DND-41 (cell line): ENCODE data around the gene MARCHF10.

ENCODE experiments used
- ATAC-seq: fragments of 200-7000 bp; cut with Tn5 transposase; 3 replicates; pipeline ENCODE4 v1.9.1; 2021; ENCODE audit warnings: low read depth; ENCODE audit not compliant: insufficient read depth
- DNase-seq: peaks from one replicate; pipeline ENCODE4 v3.0.0-alpha.2; 2020
- H2AFZ ChIP-seq: 2 replicates; pipeline ENCODE4 v1.6.0; 2012; ENCODE audit warnings: low read depth, low read length
- H3K27ac ChIP-seq: 2 replicates; pipeline ENCODE4 v1.5.1; 2012; ENCODE audit warnings: low read length, inconsistent platforms
- H3K27me3 ChIP-seq: fragments of 200-600 bp; sonication (generic); 2 replicates; pipeline ENCODE4 v1.6.0; 2012; ENCODE audit warnings: low read length, mild to moderate bottlenecking, inconsistent platforms; ENCODE audit not compliant: insufficient read depth, poor library complexity
- H3K36me3 ChIP-seq: 2 replicates; pipeline ENCODE4 v1.5.1; 2012; ENCODE audit warnings: low read length, inconsistent platforms; ENCODE audit not compliant: insufficient read depth
- H3K4me1 ChIP-seq: 2 replicates; pipeline ENCODE4 v1.5.1; 2012; ENCODE audit warnings: mild to moderate bottlenecking, low read length; ENCODE audit not compliant: insufficient read depth
- H3K4me2 ChIP-seq: 2 replicates; pipeline ENCODE4 v1.6.0; 2012; ENCODE audit warnings: mild to moderate bottlenecking, moderate library complexity, low read length, inconsistent platforms; ENCODE audit not compliant: insufficient read depth
- H3K4me3 ChIP-seq, 2 experiments: fragments of 200-600 bp in 1 of 2; shearing (Covaris generic) in 1 of 2; 2 replicates each; pipeline ENCODE4 v1.5.1; 2012 to 2016; ENCODE audit warnings: inconsistent platforms in 2 of 2, low read length in 2 of 2, mild to moderate bottlenecking in 2 of 2, low read depth in 1 of 2, moderate library complexity in 1 of 2
- H3K79me2 ChIP-seq: 2 replicates; pipeline ENCODE4 v1.6.0; 2012; ENCODE audit warnings: low read length, inconsistent platforms; ENCODE audit not compliant: insufficient read depth
- H3K9ac ChIP-seq: 2 replicates; pipeline ENCODE4 v1.6.0; 2012; ENCODE audit warnings: low read depth, mild to moderate bottlenecking, inconsistent platforms, low read length, moderate library complexity
- H3K9me3 ChIP-seq: 2 replicates; pipeline ENCODE4 v1.5.1; 2012; ENCODE audit warnings: low read length, moderate library complexity, mild to moderate bottlenecking, inconsistent platforms; ENCODE audit not compliant: insufficient read depth, severe bottlenecking
- H4K20me1 ChIP-seq: 2 replicates; pipeline ENCODE4 v1.6.0; 2012; ENCODE audit warnings: low read length; ENCODE audit not compliant: insufficient read depth
- CTCF ChIP-seq: IDR thresholded peaks from 2 replicates; pipeline ENCODE4 v1.5.1; 2012; ENCODE audit warnings: borderline replicate concordance, low read length, moderate library complexity, mild to moderate bottlenecking; ENCODE audit not compliant: poor library complexity, severe bottlenecking; ENCODE audit errors: extremely low read depth
- EZH2 ChIP-seq: IDR thresholded peaks from 3 replicates; pipeline ENCODE4 v1.6.1; 2012; ENCODE audit warnings: borderline replicate concordance, low read depth, mild to moderate bottlenecking, moderate library complexity, low read length, inconsistent platforms; ENCODE audit not compliant: severe bottlenecking

The MARCHF10 gene

GRCh38 chr17:62807812-62808575 is at the start of gene MARCHF10:
TSS of gene MARCHF10 (minus strand) at chr17:62808314. CDS start at chr17:62801735, 6,579 bp downstream.
- H2AFZ ChIP-seq = no peak within 1 kb of the TSS
- H3K4me2 ChIP-seq = no peak within 1 kb of the TSS
- ATAC-seq = 0 out of 3 replicates have a peak, but pooled peaks have one; percentile 42
- H3K27ac ChIP-seq = no peak within 1 kb of the TSS
- DNase-seq = peak; percentile 31
- TF ChIP-seq CTCF = no peak
- no peak for TF ChIP-seq EZH2
- H4K20me1 ChIP-seq = no peaks in the 10 kb centered on the region
- H3K9ac ChIP-seq = no peak within 1 kb of the TSS
- H3K4me1 ChIP-seq = no peaks in the 10 kb centered on the region
- H3K9me3 ChIP-seq = no peaks in the 10 kb centered on the region
- H3K79me2 ChIP-seq = no peaks in the 10 kb centered on the region
- no peak within 1 kb of the TSS for H3K4me3 ChIP-seq
- H3K27me3 ChIP-seq = peaks cover 15% of the 10 kb centered on the region
- H3K36me3 ChIP-seq = no peaks in the 10 kb centered on the region

GRCh38 chr17:62857526-62857925 is 49.4 kb upstream of the MARCHF10 start:
- Histone ChIP-seq H3K9me3 (no peaks in the 10 kb centered on the region), H3K27ac (no peak overlapping the region), H3K4me3 (no peak overlapping the region), H3K79me2 (no peaks in the 10 kb centered on the region), H3K4me1 (no peaks in the 10 kb centered on the region), H3K27me3 (peaks cover 6% of the 10 kb centered on the region), H2AFZ (no peak overlapping the region), H3K4me2 (no peak overlapping the region), H3K36me3 (no peaks in the 10 kb centered on the region), H4K20me1 (no peaks in the 10 kb centered on the region), H3K9ac (no peak overlapping the region)
- no peak for DNase-seq
- TF ChIP-seq EZH2 = no peak
- TF ChIP-seq CTCF = no peak
- ATAC-seq = no peak

- Histone ChIP-seq H3K4me3 (no peak overlapping the region), H3K27me3 (peaks cover 6% of the 10 kb centered on the region), H3K9ac (no peak overlapping the region), H3K27ac (no peak overlapping the region), H3K36me3 (no peaks in the 10 kb centered on the region), H3K4me2 (no peak overlapping the region), H3K4me1 (no peaks in the 10 kb centered on the region), H3K79me2 (no peaks in the 10 kb centered on the region), H4K20me1 (no peaks in the 10 kb centered on the region), H3K9me3 (no peaks in the 10 kb centered on the region), H2AFZ (no peak overlapping the region)
- DNase-seq = no peak
- TF ChIP-seq CTCF (no peak), EZH2 (no peak)
- no peak for ATAC-seq
These were observed 48.5 kb upstream of the MARCHF10 start for GRCh38 chr17:62856594-62856993.
